Progenitor cell of endocrine pancreas (in vitro differentiated cells): Measurements from ENCODE around the gene C2CD4C. TPM values are rescaled to one million over a fixed set of nuclear protein-coding genes. Genes with fewer than 3 reads are reported as not detected.
"Not testable (repeated sequence)": the region's sequence is repeated elsewhere in the genome, so short reads cannot be mapped to it uniquely, and the experiment has no call there.

Experiments used
- DNase-seq: peaks from one replicate; pipeline ENCODE4 v3.0.0; 2021; ENCODE audit warnings: low spot score; ENCODE audit not compliant: unreplicated experiment
- H3K27ac Mint-ChIP-seq: 2 replicates; pipeline ENCODE4 v1.8.0; 2021; ENCODE audit warnings: mild to moderate bottlenecking, moderate library complexity, mixed read lengths
- H3K27me3 Mint-ChIP-seq: 2 replicates; pipeline ENCODE4 v1.8.0; 2021; ENCODE audit warnings: mixed read lengths
- H3K36me3 Mint-ChIP-seq: 2 replicates; pipeline ENCODE4 v1.8.0; 2022; ENCODE audit warnings: mixed read lengths; ENCODE audit not compliant: insufficient read depth
- H3K4me1 Mint-ChIP-seq: 2 replicates; pipeline ENCODE4 v1.8.0; 2021; ENCODE audit warnings: low read depth, mixed read lengths
- H3K4me3 Mint-ChIP-seq: 2 replicates; pipeline ENCODE4 v1.8.0; 2021; ENCODE audit warnings: low read depth, mild to moderate bottlenecking, moderate library complexity, mixed read lengths
- H3K9me3 Mint-ChIP-seq: 2 replicates; pipeline ENCODE4 v1.8.0; 2021; ENCODE audit warnings: low read depth, mixed read lengths
- total RNA-seq: library from RNA; stranded (reverse); gene quantifications from 2 replicates; pipeline ENCODE4 v1.2.1, GENCODE V29; 2021
- TF ChIP-seq, protein P1 (sequence below): fragments of 200-600 bp; sonication (generic); IDR thresholded peaks from one replicate; pipeline ENCODE4 v1.5.0; 2021; ENCODE audit warnings: antibody characterized with exemption, mild to moderate bottlenecking; ENCODE audit not compliant: unreplicated experiment

Gene C2CD4C
- total RNA-seq, 1 donor from 2014 or later, result 13.8 TPM

DNA sequence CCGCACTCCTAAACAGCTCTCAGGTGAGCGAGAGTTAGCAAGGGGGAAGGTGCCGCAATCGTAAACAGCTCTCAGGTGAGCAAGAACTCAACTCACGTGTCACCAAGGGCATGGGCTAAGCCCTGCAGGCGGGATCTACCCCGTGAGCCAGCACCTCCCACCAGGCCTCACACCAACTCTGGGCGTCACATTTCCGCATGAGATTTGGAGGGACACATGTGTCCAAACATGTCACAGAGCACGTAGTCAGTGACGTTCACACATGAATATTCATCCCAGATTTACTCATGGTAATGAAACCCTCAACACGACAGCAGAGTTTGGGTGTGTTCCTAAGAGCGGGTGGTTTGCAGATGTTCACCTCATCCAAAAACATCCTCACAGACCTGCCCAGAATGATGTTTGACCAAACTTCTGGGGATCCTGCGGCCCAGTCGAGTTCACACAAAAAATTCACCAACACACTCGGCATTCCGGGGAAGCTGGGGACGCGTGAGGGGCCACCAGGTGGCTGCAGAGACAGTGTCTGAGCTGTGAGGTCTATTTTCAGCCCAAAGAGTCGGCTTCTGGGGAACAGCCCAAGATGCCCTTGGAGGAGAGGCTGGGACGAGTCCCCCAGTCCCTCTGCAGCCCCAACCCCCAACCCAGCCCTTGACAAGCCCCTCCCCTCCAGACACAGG, 19.6 kb downstream of the C2CD4C start:
- TF ChIP-seq, protein P1, sequence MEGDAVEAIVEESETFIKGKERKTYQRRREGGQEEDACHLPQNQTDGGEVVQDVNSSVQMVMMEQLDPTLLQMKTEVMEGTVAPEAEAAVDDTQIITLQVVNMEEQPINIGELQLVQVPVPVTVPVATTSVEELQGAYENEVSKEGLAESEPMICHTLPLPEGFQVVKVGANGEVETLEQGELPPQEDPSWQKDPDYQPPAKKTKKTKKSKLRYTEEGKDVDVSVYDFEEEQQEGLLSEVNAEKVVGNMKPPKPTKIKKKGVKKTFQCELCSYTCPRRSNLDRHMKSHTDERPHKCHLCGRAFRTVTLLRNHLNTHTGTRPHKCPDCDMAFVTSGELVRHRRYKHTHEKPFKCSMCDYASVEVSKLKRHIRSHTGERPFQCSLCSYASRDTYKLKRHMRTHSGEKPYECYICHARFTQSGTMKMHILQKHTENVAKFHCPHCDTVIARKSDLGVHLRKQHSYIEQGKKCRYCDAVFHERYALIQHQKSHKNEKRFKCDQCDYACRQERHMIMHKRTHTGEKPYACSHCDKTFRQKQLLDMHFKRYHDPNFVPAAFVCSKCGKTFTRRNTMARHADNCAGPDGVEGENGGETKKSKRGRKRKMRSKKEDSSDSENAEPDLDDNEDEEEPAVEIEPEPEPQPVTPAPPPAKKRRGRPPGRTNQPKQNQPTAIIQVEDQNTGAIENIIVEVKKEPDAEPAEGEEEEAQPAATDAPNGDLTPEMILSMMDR, result no peak
- Mint-ChIP-seq H3K36me3 (no peaks in the 10 kb centered on the region), H3K4me1 (peaks cover 13% of the 10 kb centered on the region), H3K9me3 (peaks cover 3% of the 10 kb centered on the region), H3K27me3 (peaks cover 8% of the 10 kb centered on the region), H3K4me3 (no peak overlapping the region), H3K27ac (no peak overlapping the region)
- DNase-seq, result no peak

DNA sequence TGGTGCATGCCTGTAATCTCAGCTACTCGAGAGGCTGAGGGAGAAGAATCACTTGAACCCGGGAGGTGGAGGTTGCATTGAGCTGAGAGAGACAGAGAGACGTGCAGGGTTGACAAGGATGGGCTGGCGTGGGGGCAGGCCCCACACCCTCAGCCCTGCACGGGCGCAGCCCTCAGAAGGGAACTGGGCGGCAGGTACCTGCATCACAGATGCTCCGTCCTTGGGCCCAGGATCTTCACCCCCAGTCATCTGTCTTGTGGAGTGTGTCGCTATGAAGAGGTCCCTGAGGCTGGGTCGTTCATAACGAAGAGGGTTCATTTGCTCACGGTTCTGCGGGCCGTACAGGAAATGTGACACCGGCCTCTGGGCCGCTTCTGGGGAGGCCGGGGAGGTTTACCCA, 20.3 kb downstream of the C2CD4C start:
- TF ChIP-seq, protein P1, result no peak
- Mint-ChIP-seq H3K27ac (no peak overlapping the region), H3K27me3 (peaks cover 10% of the 10 kb centered on the region), H3K4me1 (peaks cover 19% of the 10 kb centered on the region), H3K4me3 (no peak overlapping the region), H3K9me3 (peaks cover 3% of the 10 kb centered on the region), H3K36me3 (no peaks in the 10 kb centered on the region)
- no peak for DNase-seq

DNA sequence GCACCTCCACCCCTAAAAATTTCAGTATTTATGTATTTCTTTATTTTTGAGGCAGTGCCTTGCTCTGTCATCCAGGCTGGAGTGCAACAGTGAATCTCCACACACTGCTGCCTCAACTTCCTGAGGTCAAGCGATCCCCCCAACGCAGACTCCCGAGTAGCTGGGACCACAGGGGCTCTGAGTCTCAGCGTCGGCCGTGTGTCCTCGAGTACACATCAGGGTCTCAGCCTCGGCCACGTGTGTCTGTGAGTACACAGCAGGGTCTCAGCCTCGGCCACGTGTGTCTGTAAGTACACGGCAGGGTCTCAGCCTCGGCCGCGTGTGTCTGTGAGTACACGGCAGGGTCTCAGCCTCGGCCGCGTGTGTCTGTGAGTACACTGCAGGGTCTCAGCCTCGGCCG, 21.2 kb downstream of the C2CD4C start:
- Mint-ChIP-seq H3K36me3 (no peaks in the 10 kb centered on the region), H3K27me3 (peaks cover 14% of the 10 kb centered on the region), H3K4me3 (no peak overlapping the region), H3K9me3 (no peaks in the 10 kb centered on the region), H3K4me1 (peaks cover 21% of the 10 kb centered on the region), H3K27ac (peak overlapping the region; percentile 37)
- no peak for DNase-seq
- TF ChIP-seq, protein P1, result no peak

DNA sequence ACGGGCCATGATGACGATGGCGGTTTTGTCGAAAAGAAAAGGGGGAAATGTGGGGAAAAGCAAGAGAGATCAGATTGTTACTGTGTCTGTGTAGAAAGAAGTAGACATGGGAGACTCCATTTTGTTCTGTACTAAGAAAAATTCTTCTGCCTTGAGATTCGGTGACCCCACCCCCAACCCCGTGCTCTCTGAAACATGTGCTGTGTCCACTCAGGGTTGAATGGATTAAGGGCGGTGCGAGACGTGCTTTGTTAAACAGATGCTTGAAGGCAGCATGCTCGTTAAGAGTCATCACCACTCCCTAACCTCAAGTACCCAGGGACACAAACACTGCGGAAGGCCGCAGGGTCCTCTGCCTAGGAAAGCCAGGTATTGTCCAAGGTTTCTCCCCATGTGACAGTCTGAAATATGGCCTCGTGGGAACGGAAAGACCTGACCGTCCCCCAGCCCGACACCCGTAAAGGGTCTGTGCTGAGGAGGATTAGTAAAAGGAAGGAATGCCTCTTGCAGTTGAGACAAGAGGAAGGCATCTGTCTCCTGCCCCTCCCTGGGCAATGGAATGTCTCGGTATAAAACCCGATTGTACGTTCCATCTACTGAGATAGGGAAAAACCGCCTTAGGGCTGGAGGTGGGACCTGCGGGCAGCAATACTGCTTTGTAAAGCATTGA, 22.2 kb downstream of the C2CD4C start:
- not testable (repeated sequence) for H3K4me3 Mint-ChIP-seq, H3K36me3 Mint-ChIP-seq, DNase-seq, H3K27ac Mint-ChIP-seq, H3K9me3 Mint-ChIP-seq
- H3K27me3 Mint-ChIP-seq, result peaks cover 17% of the 10 kb centered on the region
- H3K4me1 Mint-ChIP-seq, result peaks cover 21% of the 10 kb centered on the region

DNA sequence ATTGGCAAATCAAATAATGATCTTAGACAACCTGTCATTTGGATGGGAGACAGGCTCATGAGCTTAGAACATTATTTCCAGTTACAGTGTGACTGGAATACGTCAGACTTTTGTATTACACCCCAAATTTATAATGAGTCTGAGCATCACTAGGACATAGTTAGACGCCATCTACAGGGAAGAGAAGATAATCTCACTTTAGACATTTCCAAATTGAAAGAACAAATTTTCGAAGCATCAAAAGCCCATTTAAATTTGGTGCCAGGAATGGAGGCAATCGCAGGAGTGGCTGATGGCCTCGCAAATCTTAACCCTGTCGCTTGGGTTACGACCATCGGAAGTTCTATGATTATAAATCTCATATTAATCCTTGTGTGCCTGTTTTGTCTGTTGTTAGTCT, 22.8 kb downstream of the C2CD4C start:
- peaks cover 13% of the 10 kb centered on the region for H3K27me3 Mint-ChIP-seq
- not testable (repeated sequence) for H3K4me3 Mint-ChIP-seq, H3K27ac Mint-ChIP-seq, DNase-seq, H3K36me3 Mint-ChIP-seq, H3K9me3 Mint-ChIP-seq
- peaks cover 21% of the 10 kb centered on the region for H3K4me1 Mint-ChIP-seq

DNA sequence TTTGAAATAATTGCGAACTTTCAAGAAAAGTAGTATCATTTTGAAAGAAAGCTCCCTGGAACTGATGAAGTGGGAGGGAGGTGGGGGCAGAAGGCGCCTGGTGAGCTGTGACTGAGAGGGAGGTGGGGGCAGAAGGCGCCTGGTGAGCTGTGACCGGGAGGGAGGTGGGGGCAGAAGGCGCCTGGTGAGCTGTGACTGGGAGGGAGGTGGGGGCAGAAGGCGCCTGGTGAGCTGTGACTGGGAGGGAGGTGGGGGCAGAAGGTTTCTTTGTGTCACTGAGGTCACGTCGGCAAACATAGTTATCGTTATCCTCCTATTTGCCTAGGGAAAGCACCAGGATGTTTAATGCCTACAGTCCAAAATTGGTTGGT, 24.2 kb downstream of the C2CD4C start:
- peaks cover 21% of the 10 kb centered on the region for H3K4me1 Mint-ChIP-seq
- no peaks in the 10 kb centered on the region for H3K9me3 Mint-ChIP-seq
- no peak for DNase-seq
- H3K27ac Mint-ChIP-seq, result no peak overlapping the region
- TF ChIP-seq, protein P1, result no peak
- no peak overlapping the region for H3K4me3 Mint-ChIP-seq
- H3K27me3 Mint-ChIP-seq, result peaks cover 11% of the 10 kb centered on the region
- no peaks in the 10 kb centered on the region for H3K36me3 Mint-ChIP-seq
